Measurements from ENCODE around the gene PPEF1.
A peak's percentile ranks its signal among the peaks of the same experiment; 100 is the strongest.

The PPEF1 gene, protein sequence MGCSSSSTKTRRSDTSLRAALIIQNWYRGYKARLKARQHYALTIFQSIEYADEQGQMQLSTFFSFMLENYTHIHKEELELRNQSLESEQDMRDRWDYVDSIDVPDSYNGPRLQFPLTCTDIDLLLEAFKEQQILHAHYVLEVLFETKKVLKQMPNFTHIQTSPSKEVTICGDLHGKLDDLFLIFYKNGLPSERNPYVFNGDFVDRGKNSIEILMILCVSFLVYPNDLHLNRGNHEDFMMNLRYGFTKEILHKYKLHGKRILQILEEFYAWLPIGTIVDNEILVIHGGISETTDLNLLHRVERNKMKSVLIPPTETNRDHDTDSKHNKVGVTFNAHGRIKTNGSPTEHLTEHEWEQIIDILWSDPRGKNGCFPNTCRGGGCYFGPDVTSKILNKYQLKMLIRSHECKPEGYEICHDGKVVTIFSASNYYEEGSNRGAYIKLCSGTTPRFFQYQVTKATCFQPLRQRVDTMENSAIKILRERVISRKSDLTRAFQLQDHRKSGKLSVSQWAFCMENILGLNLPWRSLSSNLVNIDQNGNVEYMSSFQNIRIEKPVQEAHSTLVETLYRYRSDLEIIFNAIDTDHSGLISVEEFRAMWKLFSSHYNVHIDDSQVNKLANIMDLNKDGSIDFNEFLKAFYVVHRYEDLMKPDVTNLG

GRCh38 chrX:18707426-18708049 is at the start of gene PPEF1:
Gene PPEF1, plus strand, starts transcription at chrX:18707645. Its CDS starts 136 bp downstream, at chrX:18707781.
- no peak within 1 kb of the TSS for H3K4me3 ChIP-seq (ENCODE audit: low read length)
- no peak for TF ChIP-seq CTCF (conservative IDR thresholded peaks at IDR 0.05; ENCODE audit: low read length)
- DNase-seq (ENCODE audit: low read depth), result no peak

DNA sequence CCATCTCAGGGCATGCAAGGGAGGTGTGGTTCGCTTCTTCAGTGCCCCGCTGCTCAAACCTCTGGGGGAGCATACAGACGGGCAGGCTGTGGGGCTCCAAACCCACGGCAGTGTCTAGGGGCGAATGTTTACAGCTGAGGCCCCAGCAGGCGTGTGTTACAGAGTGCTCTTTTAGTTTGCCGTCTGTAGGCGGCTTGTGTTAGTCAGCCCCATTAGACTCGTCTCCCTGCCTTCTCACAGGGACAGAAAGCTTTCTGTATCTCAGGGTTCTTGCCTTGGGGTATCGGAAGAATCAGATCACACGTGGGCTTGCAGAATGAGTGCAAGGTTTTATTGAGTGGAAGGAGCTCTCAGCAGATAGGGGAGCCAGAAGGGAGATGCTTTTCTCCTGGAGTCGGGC is 46.2 kb upstream of the PPEF1 start:
- H3K4me3 ChIP-seq (ENCODE audit: low read length), result no peak overlapping the region
- DNase-seq (ENCODE audit: low read depth), result no peak
- no peak for TF ChIP-seq CTCF (conservative IDR thresholded peaks at IDR 0.05; ENCODE audit: low read length)

DNA sequence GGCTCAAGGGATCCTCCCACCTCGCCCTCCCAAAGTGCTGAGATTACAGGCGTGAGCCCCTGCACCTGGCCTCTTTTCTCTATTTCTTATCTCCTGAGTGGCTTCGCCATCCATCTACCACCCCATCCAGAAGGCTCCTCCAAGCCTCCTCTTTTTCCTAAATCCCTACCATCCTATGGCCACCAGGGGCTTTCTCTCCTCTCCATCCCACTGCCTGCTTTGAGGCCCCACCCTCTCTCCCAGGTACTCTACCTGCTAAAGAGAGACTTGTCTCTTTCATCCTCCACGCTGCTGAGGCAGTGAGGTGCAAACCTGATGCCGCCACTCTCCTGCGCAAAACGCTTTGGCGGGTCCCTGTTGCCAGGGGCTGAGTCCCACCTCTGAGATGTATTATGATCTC is 42.5 kb upstream of the PPEF1 start:
- no peak for DNase-seq (ENCODE audit: low read depth)
- H3K4me3 ChIP-seq (ENCODE audit: low read length), result no peak overlapping the region
- TF ChIP-seq CTCF (conservative IDR thresholded peaks at IDR 0.05; ENCODE audit: low read length), result no peak

DNA sequence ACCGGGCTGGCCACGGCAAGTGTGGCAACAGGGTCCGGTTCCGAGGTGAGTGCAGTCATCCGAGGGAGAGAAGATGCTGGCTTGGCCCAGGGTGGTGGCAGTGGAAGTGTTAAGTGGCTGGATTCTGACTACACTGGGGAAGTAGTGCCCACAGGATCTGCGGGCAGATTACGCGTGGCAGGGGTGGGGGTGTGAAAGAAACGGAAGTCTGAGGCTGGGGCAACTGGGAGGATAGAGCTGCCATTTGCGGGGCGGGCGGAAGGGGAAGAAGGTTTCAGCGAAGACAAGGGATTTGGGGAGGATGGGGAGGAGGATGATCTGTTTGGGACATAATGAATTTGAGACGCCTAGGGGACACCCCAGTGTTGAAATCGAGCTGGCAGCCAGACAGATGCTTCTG is 40.8 kb upstream of the PPEF1 start:
- DNase-seq (ENCODE audit: low read depth), result no peak
- TF ChIP-seq CTCF (conservative IDR thresholded peaks at IDR 0.05; ENCODE audit: low read length), result no peak
- H3K4me3 ChIP-seq (ENCODE audit: low read length), result no peak overlapping the region

DNA sequence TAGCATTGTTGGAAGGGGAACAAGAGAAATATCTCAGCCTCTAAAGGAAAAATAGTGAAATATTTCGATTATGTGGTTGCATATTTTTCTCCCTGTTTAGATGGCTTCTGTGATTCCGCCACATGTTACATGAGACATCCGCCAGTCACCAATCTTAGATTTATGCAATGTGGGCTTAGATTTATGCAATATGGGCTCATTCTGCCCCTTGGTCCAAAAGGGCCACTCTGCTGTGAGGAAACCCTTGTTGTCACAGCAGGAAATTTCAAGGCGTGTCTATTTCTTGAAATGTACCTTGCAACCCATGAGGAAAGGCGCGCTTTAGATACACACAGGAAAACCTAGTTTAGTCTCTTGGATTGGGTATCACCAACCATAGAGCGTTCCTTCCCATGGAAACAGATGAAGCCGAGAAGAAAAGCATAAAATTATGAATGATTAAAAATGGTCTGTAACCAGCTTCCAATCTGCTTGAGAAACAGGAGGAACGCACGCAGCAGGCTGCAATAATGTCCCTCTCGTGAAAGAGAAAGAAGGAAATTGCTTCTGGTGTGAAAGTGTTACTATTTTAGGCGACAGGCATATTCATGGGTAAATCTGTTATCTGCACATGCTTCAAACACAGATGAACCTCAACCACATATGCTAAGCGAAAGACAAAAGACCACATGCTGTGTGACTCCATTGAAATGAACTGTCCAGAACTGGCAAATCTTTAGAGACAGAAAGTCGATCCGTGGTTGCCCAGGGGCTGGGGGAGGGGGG is 39.2 kb upstream of the PPEF1 start:
- TF ChIP-seq CTCF (conservative IDR thresholded peaks at IDR 0.05; ENCODE audit: low read length), result no peak
- H3K4me3 ChIP-seq (ENCODE audit: low read length), result no peak overlapping the region
- DNase-seq (ENCODE audit: low read depth), result peak; percentile 24

DNA sequence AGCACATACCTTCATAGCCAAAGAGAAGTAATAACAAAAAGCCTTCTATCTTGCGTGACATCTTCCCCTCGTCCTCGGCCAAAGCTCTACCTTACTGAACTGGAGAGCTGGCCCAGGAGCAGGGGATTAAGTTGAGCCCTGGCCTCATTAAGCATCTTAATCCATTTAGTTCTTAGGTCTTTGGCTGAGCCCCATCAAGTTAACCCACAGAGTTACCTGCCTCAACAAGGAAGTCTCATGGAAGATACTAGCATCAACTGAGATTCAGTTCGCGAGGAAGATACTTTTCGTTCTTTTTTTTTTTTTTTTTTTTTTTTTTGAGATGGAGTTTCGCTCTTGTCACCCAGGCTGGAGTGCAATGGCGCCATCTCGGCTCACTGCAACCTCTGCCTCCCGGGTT is 35.4 kb upstream of the PPEF1 start, which contains the start of gene RS1:
RS1 (minus strand) TSS at position 101 of the 400 bp plus-strand sequence; CDS start at position 61, 40 bp downstream.
- no peak for DNase-seq (ENCODE audit: low read depth)
- no peak for TF ChIP-seq CTCF (conservative IDR thresholded peaks at IDR 0.05; ENCODE audit: low read length)
- H3K4me3 ChIP-seq (ENCODE audit: low read length), result no peak within 1 kb of the TSS

Data from AG10803 (cell line).